ENCODE measurements around the gene SAXO1.

The SAXO1 gene

DNA sequence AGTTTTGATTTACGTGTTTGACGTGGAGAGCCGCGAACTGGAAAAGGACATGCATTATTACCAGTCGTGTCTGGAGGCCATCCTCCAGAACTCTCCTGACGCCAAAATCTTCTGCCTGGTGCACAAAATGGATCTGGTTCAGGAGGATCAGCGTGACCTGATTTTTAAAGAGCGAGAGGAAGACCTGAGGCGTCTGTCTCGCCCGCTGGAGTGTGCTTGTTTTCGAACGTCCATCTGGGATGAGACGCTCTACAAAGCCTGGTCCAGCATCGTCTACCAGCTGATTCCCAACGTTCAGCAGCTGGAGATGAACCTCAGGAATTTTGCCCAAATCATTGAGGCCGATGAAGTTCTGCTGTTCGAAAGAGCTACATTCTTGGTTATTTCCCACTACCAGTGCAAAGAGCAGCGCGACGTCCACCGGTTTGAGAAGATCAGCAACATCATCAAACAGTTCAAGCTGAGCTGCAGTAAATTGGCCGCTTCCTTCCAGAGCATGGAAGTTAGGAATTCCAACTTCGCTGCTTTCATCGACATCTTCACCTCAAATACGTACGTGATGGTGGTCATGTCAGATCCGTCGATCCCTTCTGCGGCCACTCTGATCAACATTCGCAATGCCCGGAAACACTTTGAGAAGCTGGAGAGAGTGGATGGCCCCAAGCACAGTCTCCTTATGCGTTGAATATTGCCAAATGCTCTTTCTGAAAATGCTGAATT is 17.1 kb upstream of the SAXO1 start:
- peaks cover 2% of the 10 kb centered on the region for H3K4me1 ChIP-seq (ENCODE audit: control insufficient read depth, low read depth, low read length)
- H3K56ac ChIP-seq (ENCODE audit: low read length) = peak overlapping the region; percentile 95
- H3K79me1 ChIP-seq (ENCODE audit: low read length) = peaks cover 10% of the 10 kb centered on the region
- no CpG with 5 or more reads among the region's 33 CpGs for WGBS (ENCODE audit: extremely low coverage, insufficient coverage, low lambda C conversion rate)
- H3K79me2 ChIP-seq (ENCODE audit: control insufficient read depth, insufficient read depth, low read length) = peaks cover 15% of the 10 kb centered on the region
- peak; percentile 41 for DNase-seq
- H2BK15ac ChIP-seq (replicated peaks; ENCODE audit: low read depth) = no peak overlapping the region
- no peaks in the 10 kb centered on the region for H3K27me3 ChIP-seq (ENCODE audit: insufficient read depth, low read length, poor library complexity)
- H3K4me2 ChIP-seq (ENCODE audit: low read length) = peak overlapping the region; percentile 97
- H3K23ac ChIP-seq (ENCODE audit: low read length) = peak overlapping the region; percentile 85
- no peak overlapping the region for H3K4ac ChIP-seq (ENCODE audit: low read depth, low read length)
- no peak overlapping the region for H3K18ac ChIP-seq (ENCODE audit: low read length)
- no peak overlapping the region for H2BK5ac ChIP-seq (ENCODE audit: low read length)
- peak overlapping the region; percentile 91 for H3K27ac ChIP-seq (ENCODE audit: low read depth, low read length)
- H4K5ac ChIP-seq (ENCODE audit: low read length) = no peak overlapping the region
- H3K36me3 ChIP-seq (ENCODE audit: control insufficient read depth, insufficient read depth, low read length) = no peaks in the 10 kb centered on the region
- peak overlapping the region; percentile 81 for H3K4me3 ChIP-seq (ENCODE audit: low read length)
- no peak overlapping the region for H2BK120ac ChIP-seq (ENCODE audit: low read depth, low read length)
- no peak overlapping the region for H2AK5ac ChIP-seq (ENCODE audit: low read length)
- H4K8ac ChIP-seq (ENCODE audit: low read depth, low read length) = no peak overlapping the region
- H3K9ac ChIP-seq (ENCODE audit: low read length) = peak overlapping the region; percentile 93

DNA sequence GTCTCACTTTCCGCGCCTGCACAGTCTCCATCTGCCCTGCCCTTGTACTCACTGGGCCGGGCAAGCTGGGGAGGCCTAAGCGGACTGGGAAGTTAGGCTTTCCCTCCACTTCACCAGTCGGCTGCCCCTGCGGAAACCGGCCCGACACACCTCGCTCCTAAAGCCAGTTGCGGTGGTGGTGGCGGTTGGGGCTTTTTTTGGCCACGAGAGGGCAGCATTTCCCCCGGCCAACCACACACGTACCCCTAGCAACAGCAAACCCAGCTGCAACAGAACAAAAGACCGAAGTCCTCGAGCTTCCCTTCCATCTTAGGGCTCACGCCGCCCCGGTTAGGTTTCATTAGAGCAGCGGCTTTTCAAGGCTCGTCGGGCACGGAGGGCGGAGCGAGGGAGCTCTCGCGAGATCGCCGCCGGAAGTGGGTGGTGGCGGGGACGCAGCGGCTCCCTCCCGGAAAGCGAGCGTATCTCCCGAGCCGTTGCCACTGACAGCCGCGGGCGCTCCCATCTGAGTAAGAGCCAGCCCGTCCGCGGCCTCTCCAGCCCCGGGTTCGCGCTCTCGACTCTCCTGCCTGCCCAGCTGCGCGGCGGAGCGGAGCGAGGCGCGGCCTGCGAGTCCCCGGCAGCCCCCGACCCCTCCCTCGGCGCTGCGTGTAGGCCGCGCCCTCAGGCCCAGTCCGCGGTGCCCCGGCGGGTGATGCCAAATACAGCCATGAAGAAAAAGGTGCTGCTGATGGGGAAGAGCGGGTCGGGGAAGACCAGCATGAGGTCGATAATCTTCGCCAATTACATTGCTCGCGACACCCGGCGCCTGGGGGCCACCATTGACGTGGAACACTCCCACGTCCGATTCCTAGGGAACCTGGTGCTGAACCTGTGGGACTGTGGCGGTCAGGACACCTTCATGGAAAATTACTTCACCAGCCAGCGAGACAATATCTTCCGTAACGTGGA is 16.2 kb upstream of the SAXO1 start, which contains the start of gene RRAGA:
Gene RRAGA (plus strand): TSS at position 462 of the 951 bp plus-strand sequence. CDS start 233 bp downstream, at position 695.
- Histone ChIP-seq H3K27ac (ENCODE audit: low read depth, low read length) (peak within 1 kb of the TSS; percentile 91), H3K4ac (ENCODE audit: low read depth, low read length) (peak within 1 kb of the TSS; percentile 63), H2AK5ac (ENCODE audit: low read length) (no peak within 1 kb of the TSS), H3K79me2 (ENCODE audit: control insufficient read depth, insufficient read depth, low read length) (peaks cover 15% of the 10 kb centered on the region), H4K5ac (ENCODE audit: low read length) (no peak within 1 kb of the TSS), H2BK5ac (ENCODE audit: low read length) (peak within 1 kb of the TSS; percentile 90), H3K79me1 (ENCODE audit: low read length) (peaks cover 10% of the 10 kb centered on the region), H3K18ac (ENCODE audit: low read length) (peak within 1 kb of the TSS; percentile 72), H3K56ac (ENCODE audit: low read length) (peak within 1 kb of the TSS; percentile 99), H3K4me1 (ENCODE audit: control insufficient read depth, low read depth, low read length) (peaks cover 2% of the 10 kb centered on the region), H3K9ac (ENCODE audit: low read length) (peak within 1 kb of the TSS; percentile 98), H3K4me3 (ENCODE audit: low read length) (peak within 1 kb of the TSS; percentile 83), H4K8ac (ENCODE audit: low read depth, low read length) (no peak within 1 kb of the TSS), H3K36me3 (ENCODE audit: control insufficient read depth, insufficient read depth, low read length) (no peaks in the 10 kb centered on the region), H2BK15ac (replicated peaks; ENCODE audit: low read depth) (no peak within 1 kb of the TSS), H3K23ac (ENCODE audit: low read length) (peak within 1 kb of the TSS; percentile 85), H2BK120ac (ENCODE audit: low read depth, low read length) (no peak within 1 kb of the TSS), H3K27me3 (ENCODE audit: insufficient read depth, low read length, poor library complexity) (no peaks in the 10 kb centered on the region), H3K4me2 (ENCODE audit: low read length) (peak within 1 kb of the TSS; percentile 97)
- DNase-seq = peak; percentile 99
- WGBS (ENCODE audit: extremely low coverage, insufficient coverage, low lambda C conversion rate) = no CpG with 5 or more reads among the region's 82 CpGs

DNA sequence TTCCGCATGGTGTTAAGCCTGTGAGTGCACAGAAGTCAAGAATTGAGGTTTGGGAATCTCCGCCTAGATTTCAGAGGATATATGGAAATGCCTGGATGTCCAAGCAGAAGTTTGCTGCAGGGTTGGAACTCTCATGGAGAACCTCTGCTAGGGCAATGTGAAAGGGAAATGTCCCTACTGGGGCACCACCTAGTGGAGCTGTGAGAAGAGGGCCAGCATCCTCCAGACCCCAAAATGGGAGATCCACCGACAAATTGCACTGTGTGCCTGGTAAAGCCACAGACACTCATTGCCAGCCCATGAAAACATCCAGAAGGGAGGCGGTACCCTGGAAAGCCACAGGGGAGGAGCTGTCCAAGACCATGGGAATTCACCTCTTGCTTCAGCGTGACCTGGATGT is 3.6 kb upstream of the SAXO1 start:
- H3K4me3 ChIP-seq (ENCODE audit: low read length) = no peak overlapping the region
- H3K4ac ChIP-seq (ENCODE audit: low read depth, low read length) = no peak overlapping the region
- H2BK15ac ChIP-seq (replicated peaks; ENCODE audit: low read depth) = no peak overlapping the region
- no peak overlapping the region for H2AK5ac ChIP-seq (ENCODE audit: low read length)
- H3K4me2 ChIP-seq (ENCODE audit: low read length) = no peak overlapping the region
- peak; percentile 5 for DNase-seq
- H2BK120ac ChIP-seq (ENCODE audit: low read depth, low read length) = no peak overlapping the region
- H3K56ac ChIP-seq (ENCODE audit: low read length) = no peak overlapping the region
- no peak overlapping the region for H3K27ac ChIP-seq (ENCODE audit: low read depth, low read length)
- no CpG with 5 or more reads among the region's 5 CpGs for WGBS (ENCODE audit: extremely low coverage, insufficient coverage, low lambda C conversion rate)
- no peaks in the 10 kb centered on the region for H3K79me1 ChIP-seq (ENCODE audit: low read length)
- H3K79me2 ChIP-seq (ENCODE audit: control insufficient read depth, insufficient read depth, low read length) = no peaks in the 10 kb centered on the region
- no peak overlapping the region for H3K9ac ChIP-seq (ENCODE audit: low read length)
- H4K8ac ChIP-seq (ENCODE audit: low read depth, low read length) = no peak overlapping the region
- H3K27me3 ChIP-seq (ENCODE audit: insufficient read depth, low read length, poor library complexity) = no peaks in the 10 kb centered on the region
- H2BK5ac ChIP-seq (ENCODE audit: low read length) = no peak overlapping the region
- H3K23ac ChIP-seq (ENCODE audit: low read length) = no peak overlapping the region
- H3K36me3 ChIP-seq (ENCODE audit: control insufficient read depth, insufficient read depth, low read length) = no peaks in the 10 kb centered on the region
- H3K4me1 ChIP-seq (ENCODE audit: control insufficient read depth, low read depth, low read length) = no peaks in the 10 kb centered on the region
- H3K18ac ChIP-seq (ENCODE audit: low read length) = no peak overlapping the region
- no peak overlapping the region for H4K5ac ChIP-seq (ENCODE audit: low read length)

DNA sequence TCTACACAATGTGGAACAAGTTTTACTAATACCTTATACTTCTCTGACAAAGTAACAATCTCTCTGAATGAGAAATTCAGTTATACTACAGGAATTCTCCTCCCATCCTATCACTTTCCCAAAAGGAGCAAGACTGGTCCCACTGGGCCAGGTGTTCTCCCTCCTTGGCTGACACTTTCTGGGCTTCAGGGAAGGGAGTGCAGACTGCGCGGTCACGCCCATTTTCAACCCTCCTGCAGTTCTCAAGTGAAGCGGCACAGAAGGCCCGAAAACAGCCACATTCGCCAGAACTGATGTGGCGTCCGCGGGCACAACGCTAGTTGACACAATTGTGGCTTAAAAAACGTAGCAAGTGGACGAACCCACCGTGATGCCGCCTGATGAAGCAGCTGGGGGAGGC is 603 bp downstream of the SAXO1 start:
- Histone ChIP-seq H3K79me2 (ENCODE audit: control insufficient read depth, insufficient read depth, low read length) (no peaks in the 10 kb centered on the region), H2BK120ac (ENCODE audit: low read depth, low read length) (no peak overlapping the region), H3K4ac (ENCODE audit: low read depth, low read length) (no peak overlapping the region), H3K79me1 (ENCODE audit: low read length) (no peaks in the 10 kb centered on the region), H2AK5ac (ENCODE audit: low read length) (no peak overlapping the region), H3K36me3 (ENCODE audit: control insufficient read depth, insufficient read depth, low read length) (no peaks in the 10 kb centered on the region), H3K23ac (ENCODE audit: low read length) (no peak overlapping the region), H4K8ac (ENCODE audit: low read depth, low read length) (no peak overlapping the region), H3K4me3 (ENCODE audit: low read length) (no peak overlapping the region), H3K27ac (ENCODE audit: low read depth, low read length) (no peak overlapping the region), H2BK5ac (ENCODE audit: low read length) (no peak overlapping the region), H3K56ac (ENCODE audit: low read length) (no peak overlapping the region), H3K18ac (ENCODE audit: low read length) (no peak overlapping the region), H4K5ac (ENCODE audit: low read length) (no peak overlapping the region), H3K4me2 (ENCODE audit: low read length) (no peak overlapping the region), H2BK15ac (replicated peaks; ENCODE audit: low read depth) (no peak overlapping the region), H3K9ac (ENCODE audit: low read length) (no peak overlapping the region), H3K4me1 (ENCODE audit: control insufficient read depth, low read depth, low read length) (no peaks in the 10 kb centered on the region), H3K27me3 (ENCODE audit: insufficient read depth, low read length, poor library complexity) (no peaks in the 10 kb centered on the region)
- no peak for DNase-seq
- WGBS (ENCODE audit: extremely low coverage, insufficient coverage, low lambda C conversion rate) = no CpG with 5 or more reads among the region's 14 CpGs

DNA sequence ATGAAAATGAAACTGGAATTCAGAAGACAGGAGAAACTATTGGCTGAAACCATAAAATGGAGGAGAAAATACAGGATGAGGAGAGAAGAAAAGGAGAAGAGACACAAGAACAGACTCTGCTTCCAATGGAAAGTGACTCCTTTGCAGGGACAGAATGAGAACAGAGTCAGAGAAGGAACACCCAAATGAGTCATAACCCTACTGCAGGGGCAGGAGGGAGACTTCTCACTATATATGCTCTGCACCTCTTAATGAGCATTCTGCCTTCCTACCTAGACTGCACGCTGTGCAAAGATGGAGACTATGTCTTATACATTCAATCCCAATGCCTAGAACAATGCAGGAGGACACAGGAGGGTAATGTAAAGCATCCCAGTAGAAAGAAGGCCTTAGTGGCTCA is 2.1 kb downstream of the SAXO1 start:
- Histone ChIP-seq H2BK15ac (replicated peaks; ENCODE audit: low read depth) (no peak overlapping the region), H3K79me2 (ENCODE audit: control insufficient read depth, insufficient read depth, low read length) (no peaks in the 10 kb centered on the region), H4K8ac (ENCODE audit: low read depth, low read length) (no peak overlapping the region), H3K4ac (ENCODE audit: low read depth, low read length) (no peak overlapping the region), H4K5ac (ENCODE audit: low read length) (no peak overlapping the region), H2AK5ac (ENCODE audit: low read length) (no peak overlapping the region), H3K4me3 (ENCODE audit: low read length) (no peak overlapping the region), H3K4me1 (ENCODE audit: control insufficient read depth, low read depth, low read length) (no peaks in the 10 kb centered on the region), H3K27me3 (ENCODE audit: insufficient read depth, low read length, poor library complexity) (no peaks in the 10 kb centered on the region), H3K36me3 (ENCODE audit: control insufficient read depth, insufficient read depth, low read length) (no peaks in the 10 kb centered on the region), H3K4me2 (ENCODE audit: low read length) (no peak overlapping the region), H3K18ac (ENCODE audit: low read length) (no peak overlapping the region), H3K79me1 (ENCODE audit: low read length) (no peaks in the 10 kb centered on the region), H3K56ac (ENCODE audit: low read length) (no peak overlapping the region), H3K27ac (ENCODE audit: low read depth, low read length) (no peak overlapping the region), H3K9ac (ENCODE audit: low read length) (no peak overlapping the region), H2BK5ac (ENCODE audit: low read length) (no peak overlapping the region), H3K23ac (ENCODE audit: low read length) (no peak overlapping the region), H2BK120ac (ENCODE audit: low read depth, low read length) (no peak overlapping the region)
- WGBS (ENCODE audit: extremely low coverage, insufficient coverage, low lambda C conversion rate) = no CpG with 5 or more reads among the region's 1 CpG
- DNase-seq = no peak
